Fibroblast of gingiva (primary cell): ENCODE results near the gene ANXA6.

Experiments
- DNase-seq: peaks from one replicate; pipeline ENCODE4 v3.0.0-alpha.2; 2011; ENCODE audit warnings: low read depth

Gene ANXA6

DNA sequence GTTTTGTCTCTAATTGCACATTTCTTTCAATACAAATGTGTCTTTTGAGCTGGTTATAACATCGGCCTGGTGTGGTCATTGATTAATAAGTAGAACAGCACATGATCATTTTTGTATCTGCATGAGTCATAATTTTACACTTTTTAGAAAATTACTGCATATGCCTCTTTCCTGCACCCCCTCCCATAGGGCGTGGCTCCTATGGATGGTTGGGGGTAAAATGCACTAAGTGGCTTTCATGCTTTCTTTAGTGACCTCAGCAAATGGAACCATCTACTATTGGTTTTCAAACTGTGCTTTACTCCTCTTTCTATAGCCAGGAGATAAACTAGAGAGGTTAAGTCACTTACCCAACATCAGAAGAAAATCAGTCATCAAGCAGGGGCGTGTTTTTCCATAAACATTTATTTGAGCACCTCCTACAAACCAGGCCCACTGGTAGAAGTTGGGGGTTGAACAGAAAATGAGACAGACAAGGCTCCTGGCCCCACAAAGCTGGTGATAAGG is 3.8 kb downstream of the ANXA6 start:
- no peak for DNase-seq

DNA sequence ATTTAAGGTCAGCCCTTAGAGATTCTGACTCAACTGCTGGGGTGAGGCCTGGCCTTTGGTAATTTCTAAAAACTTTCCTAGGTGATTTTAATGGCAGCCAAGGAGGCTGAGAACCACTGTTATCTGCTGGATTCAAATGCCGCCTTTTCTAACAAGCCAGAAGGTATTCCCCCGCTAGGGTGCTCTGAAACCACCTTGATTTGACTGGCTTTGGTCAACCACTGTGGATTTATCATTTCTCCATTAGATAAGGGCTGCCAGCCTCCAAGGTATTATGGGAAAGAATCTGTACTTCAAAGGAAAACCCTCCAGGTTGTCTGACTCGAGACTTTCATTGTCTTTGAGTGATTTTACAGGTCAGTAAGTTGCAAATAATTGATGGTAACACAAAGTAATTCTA is 4.3 kb downstream of the ANXA6 start:
- no peak for DNase-seq

DNA sequence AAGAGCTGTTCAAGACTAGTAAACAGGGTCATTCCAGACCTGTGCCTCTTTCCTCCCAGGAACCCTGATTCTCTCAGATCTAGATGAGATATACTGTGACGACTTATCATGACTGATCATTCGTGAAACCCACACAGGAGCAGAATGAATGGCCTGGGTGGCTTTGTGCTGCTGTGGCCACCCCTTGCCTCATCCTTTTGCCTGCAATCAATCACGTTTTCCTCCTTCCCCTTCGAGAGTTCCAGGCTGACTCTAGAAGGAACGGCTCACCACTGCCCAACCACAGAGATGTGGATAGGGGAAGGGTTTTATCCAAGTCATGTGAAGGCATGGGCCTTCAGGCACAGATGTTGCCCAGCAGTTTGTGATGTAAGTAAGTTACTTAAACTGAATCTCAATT is 5.8 kb downstream of the ANXA6 start:
- peak; percentile 59 for DNase-seq

DNA sequence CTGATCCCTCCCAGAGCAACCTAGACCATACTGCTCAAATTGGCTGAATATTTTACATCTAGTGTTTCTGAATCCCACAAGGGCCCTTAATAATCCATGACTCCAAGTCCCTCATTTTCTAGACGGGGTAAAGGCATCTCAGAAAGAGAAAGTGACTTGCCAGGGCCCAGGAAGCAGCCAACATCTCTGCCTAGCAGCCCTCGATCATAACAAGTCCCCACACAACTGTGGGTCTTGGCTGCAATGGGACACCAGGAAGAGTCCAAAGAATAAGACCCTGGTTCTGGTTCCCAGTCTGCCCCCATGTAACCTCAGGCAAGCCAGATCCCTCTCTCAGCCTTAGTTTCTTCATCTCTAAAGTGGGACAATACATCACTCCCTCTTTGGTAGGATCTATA is 6.3 kb downstream of the ANXA6 start:
- no peak for DNase-seq

DNA sequence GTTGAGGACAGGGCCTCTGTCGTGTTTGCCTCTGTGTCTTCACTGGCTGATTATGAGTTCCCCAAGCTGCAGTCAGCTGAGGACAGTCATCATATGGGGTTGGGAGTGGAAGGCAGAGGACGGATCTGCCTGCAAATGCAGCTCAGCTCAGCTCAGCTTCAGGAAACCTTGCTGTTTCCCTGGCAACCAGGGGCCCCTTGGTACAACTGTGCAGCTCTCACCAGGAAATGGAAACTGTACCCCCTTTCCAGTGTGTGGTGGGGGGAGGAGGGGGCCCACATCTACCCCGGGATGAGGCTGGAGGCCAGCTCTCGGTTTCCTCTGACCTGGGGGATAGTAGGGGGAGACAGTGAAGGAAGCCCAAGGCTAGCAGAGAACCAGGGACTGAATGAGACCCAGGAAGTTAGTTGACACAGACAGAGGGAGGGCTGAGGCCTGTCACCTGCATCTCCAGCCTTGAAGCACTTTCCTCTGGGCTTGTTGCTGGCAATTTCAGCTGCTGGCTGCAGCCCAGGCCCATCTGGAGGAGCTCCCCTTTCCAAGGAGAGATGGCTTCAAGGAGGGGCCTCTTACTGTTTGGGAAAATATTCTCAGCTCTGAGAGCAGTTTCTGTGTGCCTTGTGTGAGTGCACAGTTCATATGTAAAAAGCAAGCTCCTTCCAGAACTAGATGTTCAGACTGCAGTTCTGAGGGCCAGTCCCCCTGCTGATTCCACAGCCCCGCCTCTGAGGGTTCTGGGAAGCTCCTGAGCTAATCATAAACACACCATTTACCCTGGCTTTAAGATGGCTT is 6.9 kb downstream of the ANXA6 start:
- peak; percentile 50 for DNase-seq

DNA sequence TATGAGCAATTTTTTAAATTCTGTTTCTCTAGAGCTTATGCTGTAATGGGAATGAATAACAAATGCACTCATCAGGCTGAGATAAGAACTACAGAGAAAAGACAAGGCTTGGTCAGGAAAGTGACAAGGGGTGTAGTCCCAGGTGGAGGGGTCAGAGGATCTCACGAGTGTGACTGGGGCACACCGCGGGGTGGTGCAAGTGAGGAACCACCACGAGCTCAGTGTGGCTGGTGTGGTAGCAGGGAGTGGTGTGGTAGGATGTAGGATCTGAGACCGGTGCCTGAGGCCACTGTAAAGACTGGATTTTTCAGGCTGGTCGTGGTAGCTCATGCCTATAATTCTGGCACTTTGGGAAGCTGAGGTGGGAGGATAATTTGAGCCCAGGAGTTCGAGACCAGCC is 9.0 kb downstream of the ANXA6 start:
- DNase-seq = no peak

DNA sequence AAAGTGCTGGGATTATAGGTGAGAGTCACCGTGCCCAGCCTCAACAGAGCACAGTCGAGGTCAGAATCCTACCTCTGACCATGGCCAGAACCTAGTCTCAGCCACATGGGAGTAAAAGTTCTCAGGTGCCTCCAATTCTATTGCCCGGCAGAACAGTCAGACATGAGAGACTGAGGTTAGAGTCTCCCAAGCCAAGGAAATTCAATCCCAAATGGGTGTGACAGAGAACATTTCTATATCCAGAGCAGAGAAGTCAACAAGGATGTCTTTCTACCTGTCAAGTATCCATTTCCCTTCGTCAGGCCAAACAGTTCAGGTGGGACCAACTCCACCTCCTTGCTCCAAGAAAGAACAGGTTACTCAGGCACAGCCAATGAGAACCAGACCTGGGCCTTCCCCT is 10.5 kb downstream of the ANXA6 start:
- no peak for DNase-seq

DNA sequence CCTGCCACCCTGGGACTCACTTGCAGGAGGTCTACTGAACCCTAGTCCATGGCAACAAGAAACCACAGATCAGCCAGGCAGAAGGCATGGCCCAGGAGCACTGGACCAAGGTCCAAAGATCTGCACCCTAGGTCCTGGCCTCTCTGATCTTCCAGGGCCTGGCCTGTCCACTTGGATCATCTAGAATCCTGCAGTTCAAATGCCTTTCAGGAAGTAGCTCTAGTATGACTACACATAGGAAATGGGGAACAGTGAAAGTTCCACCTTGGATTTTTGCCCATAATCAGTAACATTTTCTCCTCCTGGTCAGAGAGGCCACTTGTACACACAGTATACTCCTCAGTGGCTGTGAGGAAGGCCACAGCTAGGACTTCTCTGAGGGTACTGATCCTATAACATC is 11.5 kb downstream of the ANXA6 start:
- no peak for DNase-seq

DNA sequence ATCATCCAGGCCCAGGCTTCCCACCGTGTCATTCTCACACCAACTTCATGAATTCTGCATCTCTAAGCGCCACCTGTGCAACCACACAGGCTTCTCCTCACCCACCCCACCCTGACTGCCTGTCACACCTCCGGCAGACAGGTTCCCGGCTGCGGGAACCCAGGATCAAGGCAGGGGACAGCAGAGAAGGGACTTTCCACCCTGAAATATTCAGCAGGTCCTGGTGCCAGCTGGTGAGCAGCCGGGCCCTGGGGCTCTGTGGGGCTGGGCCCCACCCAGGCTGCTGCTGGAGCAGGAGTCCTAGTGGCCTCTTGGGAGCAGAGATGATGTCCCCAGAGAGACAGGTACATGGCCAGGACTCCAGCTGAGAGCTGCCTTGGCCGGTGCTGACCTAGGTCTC is 12.7 kb downstream of the ANXA6 start:
- DNase-seq = no peak

DNA sequence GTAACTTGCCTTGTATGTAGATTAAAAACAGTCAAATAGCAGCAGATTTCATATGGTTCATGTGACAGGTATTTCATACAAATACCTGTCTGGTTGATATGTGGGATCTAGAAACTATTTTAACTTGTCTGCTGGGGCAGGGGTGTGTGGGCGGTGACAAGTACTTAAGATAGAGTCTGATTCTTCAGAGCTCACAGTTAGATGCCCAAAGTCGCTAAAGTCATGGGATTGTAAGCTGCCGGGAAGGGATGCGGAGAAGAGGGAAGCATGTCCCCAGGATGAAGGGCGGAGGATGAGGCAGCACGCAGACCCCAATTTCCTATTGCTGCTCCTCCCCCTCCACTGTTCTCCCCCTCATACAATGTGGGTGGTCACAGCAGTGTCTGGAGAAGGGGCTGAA is 13.3 kb downstream of the ANXA6 start:
- DNase-seq = no peak

DNA sequence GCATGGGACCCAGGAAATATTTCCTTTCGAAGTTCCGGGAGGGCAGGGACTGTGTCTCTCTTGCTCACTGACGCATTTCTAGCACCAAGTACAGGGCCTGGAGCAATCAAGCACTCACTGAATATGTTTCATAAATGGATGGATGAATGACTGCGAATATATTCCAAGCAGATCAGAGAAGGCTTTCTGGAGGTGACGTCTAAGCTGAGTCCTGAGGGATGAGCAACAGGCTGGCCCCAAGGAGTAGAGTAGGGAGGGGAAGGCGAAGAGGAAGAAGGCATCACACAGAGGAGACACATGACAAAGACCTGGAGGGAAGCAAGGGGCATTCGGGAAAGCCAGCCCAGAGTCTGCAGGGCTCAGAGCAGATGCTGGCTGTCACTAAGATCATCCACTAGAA is 13.9 kb downstream of the ANXA6 start:
- no peak for DNase-seq

DNA sequence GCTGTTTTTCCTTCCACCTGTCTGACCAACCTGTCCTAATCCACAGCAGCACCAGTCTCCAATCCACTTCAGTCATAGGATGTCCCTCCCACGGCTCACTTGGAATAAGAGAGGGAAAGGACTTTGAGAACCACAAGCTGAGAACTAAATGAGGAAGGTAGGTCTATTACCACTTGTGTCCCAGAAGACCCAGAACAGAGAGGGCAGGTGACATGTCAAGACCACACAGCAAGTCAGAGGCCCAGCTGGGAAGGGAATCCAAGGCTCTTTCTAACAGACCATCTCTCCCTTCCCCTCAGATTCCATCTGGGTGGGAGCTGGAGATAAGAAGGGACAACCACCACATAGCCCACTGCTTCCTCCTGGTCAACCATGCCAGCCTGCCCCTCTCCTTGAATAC is 14.6 kb downstream of the ANXA6 start:
- no peak for DNase-seq

DNA sequence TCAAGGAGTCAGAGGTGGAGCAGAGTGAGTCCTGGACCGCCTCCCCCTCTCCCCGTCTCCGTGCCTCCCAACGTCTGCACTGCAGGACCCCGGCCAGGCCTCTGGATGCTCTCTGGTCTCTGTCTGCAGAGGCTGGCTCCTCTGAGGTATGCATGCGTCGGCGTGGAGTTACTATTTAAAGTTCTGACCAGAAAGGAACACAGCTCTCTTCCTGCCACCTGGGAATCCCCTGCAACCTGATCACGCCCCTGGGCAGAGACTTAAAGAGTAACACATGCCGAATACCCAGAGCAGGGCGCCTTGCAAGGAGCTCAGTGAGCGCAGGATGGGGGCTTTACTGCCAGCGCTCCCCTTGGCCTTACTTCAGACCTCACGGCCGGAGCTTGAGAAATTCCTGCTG is 16.0 kb downstream of the ANXA6 start:
- peak; percentile 20 for DNase-seq

DNA sequence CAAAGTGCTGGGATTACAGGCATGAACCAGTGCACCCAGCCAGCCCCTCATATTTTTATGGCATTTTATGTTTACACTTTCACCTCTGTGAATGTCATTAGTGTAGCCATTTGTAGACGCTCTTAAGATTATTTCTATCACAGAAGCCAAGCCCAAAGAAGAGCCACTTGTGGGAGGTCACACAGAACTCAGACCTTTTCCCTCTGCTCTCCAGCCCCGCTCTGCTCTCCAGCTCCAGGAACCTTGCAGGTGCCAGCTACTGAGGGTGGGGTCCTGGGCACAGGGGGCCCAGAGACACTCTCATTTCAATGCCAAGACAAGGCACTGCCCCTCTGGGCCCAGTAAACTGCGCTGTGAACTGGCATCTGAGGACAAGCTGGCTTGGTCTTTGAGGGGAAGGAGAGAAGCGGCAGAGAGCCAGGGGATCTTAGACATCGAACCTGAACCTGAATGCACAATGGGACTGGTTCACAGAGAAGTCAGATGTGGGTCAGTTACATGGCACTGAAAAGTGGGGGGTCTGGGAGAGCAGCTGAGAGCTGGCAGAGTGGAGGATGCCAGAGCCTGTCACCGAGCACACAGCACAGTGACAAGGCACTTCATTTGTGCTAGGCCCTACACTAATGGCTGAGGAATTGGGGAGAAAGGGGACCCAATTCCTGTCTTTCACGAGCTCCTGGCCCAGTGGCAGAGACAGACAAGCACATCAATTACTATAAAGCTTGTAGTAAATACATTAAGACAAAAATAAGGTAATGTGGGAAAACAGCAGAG is 16.7 kb downstream of the ANXA6 start:
- DNase-seq = no peak

DNA sequence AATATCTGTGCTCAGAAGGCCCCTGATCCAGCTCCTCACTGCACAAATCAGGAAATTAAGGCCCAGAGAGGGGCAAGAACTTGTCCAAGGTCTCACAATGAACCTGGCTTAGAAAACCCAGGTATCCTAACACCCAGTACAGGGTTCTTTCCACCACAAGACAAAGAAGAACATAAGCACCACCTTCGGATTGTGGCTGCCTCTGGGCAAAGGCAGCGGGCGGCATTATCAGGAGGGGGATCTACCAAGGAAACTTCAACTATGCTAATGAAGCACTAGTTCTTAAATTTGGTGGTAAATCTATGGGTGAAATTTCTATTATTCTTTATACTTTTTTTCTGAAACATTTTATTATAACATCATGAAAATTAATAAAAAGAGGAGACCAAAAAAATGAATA is 17.9 kb downstream of the ANXA6 start:
- no peak for DNase-seq

DNA sequence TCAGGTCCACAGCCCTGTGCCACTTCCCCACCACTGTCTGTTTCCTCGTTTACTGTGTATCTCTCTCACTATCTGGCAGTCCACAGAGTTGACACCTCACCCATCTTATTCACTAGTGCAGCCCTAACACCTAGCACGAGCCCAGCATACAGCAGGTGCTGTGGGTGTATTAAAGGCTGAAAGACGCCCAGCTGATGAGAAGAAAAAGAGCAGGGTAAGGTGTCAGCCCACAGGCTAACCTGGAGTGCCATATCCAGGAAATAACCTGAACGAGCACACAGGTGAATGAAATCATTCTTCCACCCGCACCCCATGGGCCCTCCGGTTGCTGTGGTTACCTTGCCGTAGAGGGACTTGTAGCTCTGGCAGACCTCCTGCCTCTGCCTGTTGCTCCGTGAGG is 18.6 kb downstream of the ANXA6 start:
- no peak for DNase-seq

DNA sequence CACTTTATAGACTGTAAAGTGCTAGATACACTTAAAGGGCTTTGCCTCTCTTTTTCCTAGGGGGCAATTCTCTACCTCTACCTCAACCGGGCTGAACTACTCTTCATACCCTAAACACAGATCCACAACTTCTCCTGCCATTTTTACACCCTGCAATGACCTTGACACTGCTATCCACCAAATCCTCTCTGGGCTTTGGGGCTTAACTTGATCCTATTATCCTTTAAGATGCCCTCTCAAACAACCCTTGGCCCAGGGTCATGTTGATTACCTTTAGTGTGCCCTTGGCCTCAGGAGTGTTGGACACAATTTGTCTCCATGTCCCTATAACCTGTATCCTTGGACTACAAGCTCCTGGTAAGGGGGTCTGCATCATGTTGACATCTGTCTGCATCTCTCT is 19.5 kb downstream of the ANXA6 start:
- no peak for DNase-seq

DNA sequence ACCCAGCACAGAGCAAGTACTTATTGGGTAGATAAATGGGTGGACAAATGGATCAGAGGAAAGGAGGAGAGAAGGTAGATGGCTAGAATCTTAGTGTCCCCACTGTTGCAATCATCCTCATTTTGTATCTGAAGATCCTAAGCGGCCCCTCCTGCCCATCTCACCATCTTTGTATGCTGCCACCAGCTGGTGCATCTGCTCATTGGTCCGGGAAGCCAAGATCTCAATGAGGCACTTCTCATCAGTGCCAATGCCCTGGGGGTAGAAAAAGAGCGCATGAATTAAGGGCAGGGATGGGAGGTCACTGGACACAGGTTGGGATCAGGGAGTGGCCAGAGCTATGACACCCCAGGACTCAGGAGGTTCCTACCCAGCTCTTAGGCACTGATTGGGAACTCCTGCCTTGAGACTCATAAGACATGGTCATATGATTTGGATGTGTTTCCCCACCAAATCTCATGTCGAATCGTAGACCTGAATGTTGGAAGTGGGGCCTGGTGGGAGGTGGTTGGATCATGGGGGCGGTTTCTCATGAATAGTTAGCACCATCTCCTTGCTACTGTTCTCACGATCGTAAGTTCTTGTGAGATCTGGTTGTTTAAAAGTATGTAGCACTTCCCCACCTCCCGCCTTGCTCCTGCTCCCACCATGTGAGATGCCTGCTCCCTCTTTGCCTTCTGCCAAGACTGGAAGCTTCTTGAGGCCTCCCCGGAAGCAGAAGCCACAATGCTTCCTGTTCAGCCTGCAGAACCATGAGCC is 20.3 kb downstream of the ANXA6 start:
- DNase-seq = no peak

DNA sequence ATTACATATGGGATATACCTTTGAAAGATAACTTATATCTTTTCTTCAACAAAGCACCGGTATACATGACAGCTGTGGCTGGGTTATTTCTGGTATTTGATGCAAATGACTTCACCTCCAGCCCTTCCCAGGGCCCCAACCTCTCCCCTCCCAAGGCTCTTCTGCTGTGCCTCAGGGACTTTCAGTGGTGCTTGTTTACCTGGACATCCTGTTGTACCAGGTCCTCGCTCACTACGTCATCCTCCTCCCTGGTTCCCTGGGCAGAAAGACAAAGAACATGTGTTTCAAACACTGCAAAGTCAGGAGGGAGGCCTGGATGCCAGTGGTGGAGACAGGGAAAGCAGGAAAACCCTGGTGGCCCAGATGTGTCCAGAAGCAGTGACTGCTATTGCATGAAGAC is 23.4 kb downstream of the ANXA6 start:
- no peak for DNase-seq

DNA sequence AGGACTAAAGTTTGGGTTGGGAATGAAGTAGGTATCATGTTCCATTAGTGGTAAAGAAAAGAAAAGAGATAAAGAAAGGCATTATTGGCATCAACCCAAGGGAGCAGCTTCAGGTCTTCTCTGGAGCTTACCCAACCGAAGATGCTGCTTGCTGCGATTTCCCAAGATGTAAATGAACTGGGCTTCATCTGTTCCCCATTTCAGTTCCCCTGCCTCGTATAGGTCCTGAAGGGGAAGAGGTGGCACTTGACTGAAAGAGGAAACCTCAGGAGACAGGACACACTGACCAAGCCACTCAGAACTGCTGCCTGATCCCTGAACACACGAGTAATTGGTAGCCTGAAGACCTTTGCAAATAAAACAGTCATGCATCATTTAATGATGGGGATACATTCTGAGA is 24.6 kb downstream of the ANXA6 start:
- no peak for DNase-seq

DNA sequence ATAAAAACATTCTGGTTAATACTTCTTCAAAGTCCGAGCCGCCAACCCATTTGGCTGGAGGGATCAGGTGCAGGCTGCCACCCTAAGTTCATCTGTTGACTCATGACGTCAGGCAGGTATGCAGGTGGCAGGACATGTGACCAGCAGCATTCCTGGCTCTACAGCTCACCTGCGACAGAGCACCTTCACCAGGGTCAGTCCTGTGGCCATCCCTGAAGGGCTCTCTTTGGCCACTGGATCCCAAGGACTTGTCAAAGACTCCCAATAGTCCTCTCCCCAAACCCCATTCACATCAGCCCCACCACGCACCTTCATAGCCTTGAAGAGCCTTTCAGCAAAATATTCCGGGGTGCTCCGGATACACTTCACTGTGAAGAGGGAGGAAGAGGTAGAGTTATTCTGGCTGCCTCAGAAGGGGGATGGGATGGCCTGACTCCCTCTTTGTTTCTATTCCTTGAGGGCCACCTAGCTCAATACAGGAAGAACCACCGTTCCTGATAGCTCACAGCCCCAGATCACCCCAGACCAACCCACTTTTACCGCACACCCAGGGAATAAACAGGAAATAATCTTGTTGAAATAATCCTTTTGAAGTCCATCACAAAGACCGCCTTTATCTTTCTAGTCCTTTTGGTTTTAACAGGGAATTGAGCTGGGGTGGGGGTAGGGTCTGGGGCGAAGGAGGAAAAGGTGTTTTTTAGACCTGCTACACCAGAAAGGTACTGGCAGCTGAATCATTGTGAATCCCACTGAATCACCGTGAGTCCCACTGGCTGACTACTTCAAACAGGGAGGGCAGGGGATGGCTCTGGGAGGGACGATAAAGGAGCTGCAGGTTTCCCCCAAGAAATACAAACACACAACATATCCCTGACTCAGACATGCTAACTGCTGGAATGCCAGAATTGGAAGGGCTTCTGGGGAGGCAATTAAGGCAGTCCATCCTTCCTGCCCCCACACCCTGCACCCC is 26.4 kb downstream of the ANXA6 start:
- no peak for DNase-seq
